Colonic mucosa (tissue), 4 donors: ENCODE data around the gene FSHB. TPM values are rescaled to one million over a fixed set of nuclear protein-coding genes. Genes with fewer than 3 reads are reported as not detected.
A peak's percentile ranks its signal among the peaks of the same experiment; 100 is the strongest.
"Not testable (repeated sequence)": the region's sequence is repeated elsewhere in the genome, so short reads cannot be mapped to it uniquely, and the experiment has no call there.

Experiments
- DNase-seq: peaks from one replicate; pipeline ENCODE4 v3.0.0-alpha.2; 2020
- H3K27ac ChIP-seq: fragments of 200-600 bp; one replicate; pipeline ENCODE4 v1.8.0; 2021
- H3K27me3 ChIP-seq: fragments of 200-600 bp; one replicate; pipeline ENCODE4 v1.8.0; 2021
- H3K36me3 ChIP-seq: fragments of 200-600 bp; one replicate; pipeline ENCODE4 v1.8.0; 2021
- H3K4me1 ChIP-seq: fragments of 200-600 bp; one replicate; pipeline ENCODE4 v1.8.0; 2021; ENCODE audit warnings: mild to moderate bottlenecking
- H3K4me3 ChIP-seq: fragments of 200-600 bp; one replicate; pipeline ENCODE4 v1.8.0; 2021
- H3K9ac ChIP-seq, 2 donors: one replicate each; pipeline ENCODE4 v1.7.0; 2013; ENCODE audit warnings: control low read depth in 2 of 2, low read depth in 2 of 2, low read length in 2 of 2
- H3K9me3 ChIP-seq: fragments of 200-600 bp; one replicate; pipeline ENCODE4 v1.8.0; 2021
- CTCF ChIP-seq: fragments of 200-600 bp; IDR thresholded peaks from one replicate; pipeline ENCODE4 v1.8.0; 2022; ENCODE audit warnings: antibody characterized with exemption, mild to moderate bottlenecking
- intact Hi-C: fragments of 100-400 bp; cut with DNase I; formaldehyde crosslinking; loops from one replicate; pipeline ENCODE4 v1.14.1; 2022
- total RNA-seq, 2 donors: library from RNA; stranded (reverse); fragmentation: NEBNext Ultra II Directional in 1 of 2; extraction: Animal tissue kit (Norgen Biotek cat#: 25700) in 1 of 2; gene quantifications; one replicate each; pipeline ENCODE4 v1.2.1, GENCODE V29; 2021
- donor health status: healthy.
- donor health status: DM: no; HTN: no; CAD: no.
- donor health status: DM: no; HTN: no; CAD: no.

FSHB gene
- not detected for total RNA-seq

GRCh38 chr11:30230714-30231113 lies at the start of gene FSHB:
FSHB (plus strand) TSS chr11:30231014; CDS start chr11:30231903, 889 bp downstream.
- intact Hi-C loops: no loop called here

GRCh38 chr11:30186748-30187147 lies 44.1 kb upstream of the FSHB start:
- Histone ChIP-seq H3K4me3 (no peak overlapping the region), H3K4me1 (no peaks in the 10 kb centered on the region), H3K36me3 (no peaks in the 10 kb centered on the region), H3K9me3 (no peaks in the 10 kb centered on the region), H3K27me3 (no peaks in the 10 kb centered on the region), H3K27ac (no peak overlapping the region), H3K9ac (no peak overlapping the region)
- DNase-seq: no peak
- intact Hi-C loops: no loop called here
- no peak for TF ChIP-seq CTCF

More at GRCh38 chr11:30230714-30231113, at the start of gene FSHB:
- Histone ChIP-seq H3K9ac (no peak within 1 kb of the TSS), H3K4me1 (no peaks in the 10 kb centered on the region), H3K36me3 (no peaks in the 10 kb centered on the region), H3K27ac (no peak within 1 kb of the TSS), H3K27me3 (no peaks in the 10 kb centered on the region), H3K9me3 (no peaks in the 10 kb centered on the region), H3K4me3 (no peak within 1 kb of the TSS)
- no peak for DNase-seq
- TF ChIP-seq CTCF: no peak

GRCh38 chr11:30192620-30193019 lies 38.2 kb upstream of the FSHB start:
- intact Hi-C loops: no loop called here
- no peak overlapping the region for H3K4me3 ChIP-seq
- TF ChIP-seq CTCF: no peak
- H3K9me3 ChIP-seq: no peaks in the 10 kb centered on the region
- H3K27ac ChIP-seq: no peak overlapping the region
- DNase-seq: no peak
- H3K9ac ChIP-seq: no peak overlapping the region
- no peaks in the 10 kb centered on the region for H3K27me3 ChIP-seq
- no peaks in the 10 kb centered on the region for H3K36me3 ChIP-seq
- no peaks in the 10 kb centered on the region for H3K4me1 ChIP-seq

GRCh38 chr11:30196400-30197206 lies 34.2 kb upstream of the FSHB start:
- no peak overlapping the region for H3K9ac ChIP-seq
- peak; percentile 63 for TF ChIP-seq CTCF
- no peaks in the 10 kb centered on the region for H3K9me3 ChIP-seq
- intact Hi-C loops: loop anchor here (5.0 kb wide), 1 partner anchor 69 kb away; no protein-coding TSS in a partner anchor
- H3K36me3 ChIP-seq: no peaks in the 10 kb centered on the region
- DNase-seq: peak; percentile 57
- H3K4me1 ChIP-seq: no peaks in the 10 kb centered on the region
- H3K27me3 ChIP-seq: no peaks in the 10 kb centered on the region
- no peak overlapping the region for H3K4me3 ChIP-seq
- H3K27ac ChIP-seq: no peak overlapping the region

- intact Hi-C loops: loop anchor here (5.0 kb wide), 1 partner anchor 71 kb away; no protein-coding TSS in a partner anchor
- no peak overlapping the region for H3K9ac ChIP-seq
- no peak for DNase-seq
- no peak for TF ChIP-seq CTCF
- no peak overlapping the region for H3K27ac ChIP-seq
- H3K36me3 ChIP-seq: no peaks in the 10 kb centered on the region
- H3K4me3 ChIP-seq: no peak overlapping the region
- no peaks in the 10 kb centered on the region for H3K9me3 ChIP-seq
- no peaks in the 10 kb centered on the region for H3K4me1 ChIP-seq
- no peaks in the 10 kb centered on the region for H3K27me3 ChIP-seq
Observed at GRCh38 chr11:30197869-30198268, 32.9 kb upstream of the FSHB start.

GRCh38 chr11:30202989-30203388 lies 27.8 kb upstream of the FSHB start:
- intact Hi-C loops, H3K9ac ChIP-seq: not testable (repeated sequence)

More at GRCh38 chr11:30202989-30203388, 27.8 kb upstream of the FSHB start:
- H3K9me3 ChIP-seq, DNase-seq, H3K4me1 ChIP-seq, H3K27me3 ChIP-seq, H3K4me3 ChIP-seq, H3K36me3 ChIP-seq, H3K27ac ChIP-seq: not testable (repeated sequence)
